Kidney capillary endothelial cell (primary cell): ENCODE measurements around the gene SPEF2.

Experiments used
- DNase-seq: peaks from one replicate; pipeline ENCODE4 v3.0.0-alpha.2; 2018; ENCODE audit warnings: low spot score

The SPEF2 gene

GRCh38 chr5:35707659-35708058 lies 90.0 kb downstream of the SPEF2 start:
- no peak for DNase-seq

DNA sequence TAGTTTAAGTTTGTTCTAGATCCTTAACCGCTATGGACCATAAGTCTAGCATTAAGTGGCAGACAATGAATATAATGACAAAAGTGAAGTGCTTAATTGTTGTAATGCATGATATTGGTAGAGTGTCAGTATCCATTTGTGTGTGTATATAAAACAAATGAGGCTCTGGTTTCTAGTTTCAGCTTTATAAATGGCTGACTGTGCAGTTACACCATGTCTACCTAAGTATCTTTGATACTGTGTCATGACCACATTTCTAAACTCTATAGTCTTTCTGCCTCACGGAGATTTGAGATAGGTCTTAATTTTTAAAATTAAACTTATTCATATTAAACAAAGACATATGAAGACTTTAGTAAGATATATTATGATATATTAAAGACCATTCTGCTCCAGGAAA lies 92.0 kb downstream of the SPEF2 start:
- DNase-seq = no peak

GRCh38 chr5:35717718-35718117 lies 100.1 kb downstream of the SPEF2 start:
- no peak for DNase-seq

DNA sequence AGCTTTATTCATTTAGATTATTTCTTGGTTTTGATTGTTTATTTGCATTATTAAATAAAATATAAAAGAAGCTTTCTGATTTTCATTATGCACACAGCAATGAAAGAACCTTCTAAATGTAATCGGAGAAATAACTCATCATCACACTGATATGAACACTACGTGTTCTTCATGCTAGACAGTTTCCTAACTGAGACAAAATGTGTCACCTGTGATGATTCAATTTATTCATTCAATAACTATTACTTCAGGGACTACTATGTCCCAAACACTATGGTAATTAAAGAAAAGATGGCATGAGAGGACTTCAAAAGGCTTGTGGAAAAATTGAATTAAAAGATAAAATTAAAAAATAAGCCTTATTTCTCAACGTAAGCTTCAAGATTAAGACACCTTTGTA lies 118.1 kb downstream of the SPEF2 start:
- no peak for DNase-seq

- no peak for DNase-seq
Measured at GRCh38 chr5:35736280-35736679, 118.6 kb downstream of the SPEF2 start.

DNA sequence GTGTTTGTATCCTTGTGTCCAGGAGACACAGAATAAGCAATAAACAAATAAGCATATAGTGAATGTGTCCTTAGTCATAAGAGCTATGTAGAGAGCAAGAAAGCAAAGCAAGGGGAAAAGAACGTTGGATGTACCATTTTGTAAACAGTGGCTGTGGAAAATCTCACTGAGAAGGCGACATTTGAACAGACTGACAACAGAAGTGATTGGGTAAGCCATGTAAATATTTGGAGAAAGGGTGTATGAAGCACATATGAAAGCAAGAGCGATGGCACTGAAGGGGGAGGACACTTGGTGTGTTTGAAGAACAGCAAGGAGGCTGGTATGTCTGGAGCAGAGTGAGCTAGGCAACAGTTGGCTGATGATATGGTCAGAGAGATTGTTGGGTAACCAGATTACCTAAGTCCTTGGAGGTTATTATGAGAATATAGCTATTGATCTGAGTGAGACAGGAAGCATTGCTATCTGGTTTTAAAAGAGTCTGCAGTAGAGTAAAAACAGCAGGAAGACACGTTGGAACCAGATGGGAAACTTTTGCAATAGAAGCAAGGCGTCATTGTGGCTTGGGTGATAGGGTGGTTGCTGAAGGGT lies 123.6 kb downstream of the SPEF2 start:
- no peak for DNase-seq

DNA sequence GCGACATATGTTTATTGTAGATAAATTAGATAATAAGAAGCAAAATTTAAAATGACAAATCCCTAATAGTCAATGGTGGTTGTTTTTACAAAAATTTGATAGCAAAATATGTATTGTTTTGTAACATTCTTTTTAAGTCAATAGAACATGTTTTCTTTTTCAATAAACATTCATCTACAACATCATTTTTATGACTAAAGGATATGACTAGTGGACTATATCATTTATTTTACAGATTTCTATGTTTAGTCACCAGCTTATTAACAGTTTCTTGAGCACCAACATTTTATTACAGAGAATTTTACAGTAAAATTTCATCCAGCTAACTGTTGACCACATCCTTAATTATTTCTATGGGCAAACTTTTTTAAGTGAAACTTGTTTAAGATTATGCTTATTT lies 124.3 kb downstream of the SPEF2 start:
- DNase-seq = no peak

DNA sequence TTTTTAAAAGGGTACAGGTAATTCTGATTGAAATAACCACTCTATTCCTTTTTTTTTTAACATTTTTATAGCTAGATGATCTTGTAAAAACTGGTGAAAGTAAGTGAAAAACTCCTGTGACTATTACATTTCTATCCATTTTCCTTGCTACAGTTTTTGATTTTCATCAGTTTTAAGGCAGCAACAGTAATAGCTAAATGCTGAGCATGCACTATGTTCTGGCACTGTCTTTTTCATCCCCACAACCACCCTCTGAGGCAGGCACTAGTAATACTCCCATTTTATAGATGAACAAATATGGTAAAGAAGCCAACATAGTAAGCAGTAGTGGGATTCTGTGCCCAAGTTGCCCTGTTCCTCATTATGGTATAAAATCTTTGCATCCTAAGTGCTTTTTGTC lies 126.0 kb downstream of the SPEF2 start:
- DNase-seq = no peak

DNA sequence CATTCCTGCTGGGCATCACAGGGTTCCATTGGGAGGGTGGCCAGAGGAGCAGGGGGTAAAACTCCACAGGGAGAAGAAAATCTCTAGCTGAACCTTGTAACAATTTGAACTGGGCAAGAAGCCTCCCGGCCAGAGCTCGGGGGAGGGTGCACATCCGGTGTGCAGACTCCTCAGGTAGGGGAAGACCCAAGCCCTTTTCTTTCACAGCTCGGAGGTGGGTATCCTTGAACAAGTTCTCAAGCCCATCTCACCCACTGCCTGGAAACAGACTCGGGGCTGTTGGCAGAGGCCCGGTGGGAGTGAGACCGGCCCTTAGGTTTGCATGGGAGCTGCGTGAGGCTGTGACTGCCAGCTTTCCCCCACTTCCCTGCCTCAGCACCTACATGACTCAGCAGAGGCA lies 127.5 kb downstream of the SPEF2 start:
- no peak for DNase-seq

GRCh38 chr5:35745660-35746059 lies 128.0 kb downstream of the SPEF2 start:
- no peak for DNase-seq

GRCh38 chr5:35752012-35752411 lies 134.3 kb downstream of the SPEF2 start:
- DNase-seq = no peak

GRCh38 chr5:35753500-35753899 lies 135.8 kb downstream of the SPEF2 start:
- DNase-seq = no peak

GRCh38 chr5:35754481-35754880 lies 136.8 kb downstream of the SPEF2 start:
- DNase-seq = no peak

DNA sequence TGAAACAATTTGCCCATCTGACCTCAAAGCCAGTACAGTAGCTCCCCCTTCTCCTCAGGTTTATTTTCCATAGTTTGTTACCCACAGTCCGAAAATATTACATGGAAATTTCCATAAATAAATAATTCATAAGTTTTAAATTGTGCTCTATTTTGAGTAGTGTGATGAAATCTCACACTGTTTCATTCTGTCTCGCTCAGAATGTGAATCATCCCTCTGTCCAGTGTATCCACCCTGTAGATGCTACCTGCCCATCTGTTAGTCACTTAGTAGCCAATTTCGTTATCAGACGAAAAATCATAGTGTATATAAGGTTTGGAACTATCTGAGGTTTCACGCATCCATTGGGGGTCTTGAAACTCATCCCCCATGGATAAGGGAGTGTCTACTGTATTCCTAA lies 138.3 kb downstream of the SPEF2 start:
- no peak for DNase-seq

GRCh38 chr5:35758151-35758724 lies 140.6 kb downstream of the SPEF2 start:
- no peak for DNase-seq

DNA sequence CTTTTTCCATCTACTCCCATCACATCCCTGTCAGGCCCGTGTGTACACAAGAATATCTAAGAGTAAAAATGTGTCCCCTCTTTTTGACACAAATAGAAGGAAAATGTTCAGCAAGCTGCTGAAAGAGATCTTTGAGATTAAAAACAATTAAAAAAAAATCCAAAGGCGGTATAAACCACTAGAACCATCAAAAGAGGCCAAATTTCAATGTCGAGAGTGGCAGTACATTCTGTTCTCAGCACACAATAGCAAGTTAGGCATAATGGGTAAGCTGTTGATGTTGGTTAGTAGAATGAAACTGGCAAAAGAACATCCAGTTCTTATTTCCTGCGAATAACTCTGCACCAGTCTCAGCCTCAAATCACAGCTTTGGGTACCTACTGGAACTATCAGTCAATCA lies 143.9 kb downstream of the SPEF2 start:
- no peak for DNase-seq

GRCh38 chr5:35762368-35762767 lies 144.7 kb downstream of the SPEF2 start:
- DNase-seq = no peak

DNA sequence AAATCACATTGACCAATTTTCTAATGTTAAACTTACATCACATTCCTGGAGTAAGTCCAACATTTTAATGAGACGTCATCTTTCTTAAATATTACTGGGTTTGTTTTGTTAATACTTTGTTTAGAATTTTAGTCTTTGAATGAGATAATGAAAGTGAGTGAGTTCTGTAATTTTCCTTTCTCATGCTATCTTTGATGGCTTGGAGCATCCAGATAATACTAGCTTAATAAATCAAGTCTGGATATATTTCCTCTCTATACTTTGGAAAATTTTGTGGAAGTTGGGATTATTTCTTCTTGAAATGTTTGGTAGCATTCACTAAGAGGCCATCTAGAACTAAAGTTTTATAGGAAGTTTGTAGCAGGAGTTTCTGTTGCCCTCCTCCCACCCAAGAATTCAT lies 148.3 kb downstream of the SPEF2 start:
- DNase-seq = no peak

- DNase-seq = no peak
Measured at GRCh38 chr5:35771300-35771699, 153.6 kb downstream of the SPEF2 start.

GRCh38 chr5:35771839-35772238 lies 154.2 kb downstream of the SPEF2 start:
- no peak for DNase-seq

- no peak for DNase-seq
Measured at GRCh38 chr5:35773967-35774366, 156.3 kb downstream of the SPEF2 start.

GRCh38 chr5:35776757-35777156 lies 159.1 kb downstream of the SPEF2 start:
- DNase-seq = no peak

- peak; percentile 63 for DNase-seq
Measured at GRCh38 chr5:35777358-35778087, 159.9 kb downstream of the SPEF2 start.

DNA sequence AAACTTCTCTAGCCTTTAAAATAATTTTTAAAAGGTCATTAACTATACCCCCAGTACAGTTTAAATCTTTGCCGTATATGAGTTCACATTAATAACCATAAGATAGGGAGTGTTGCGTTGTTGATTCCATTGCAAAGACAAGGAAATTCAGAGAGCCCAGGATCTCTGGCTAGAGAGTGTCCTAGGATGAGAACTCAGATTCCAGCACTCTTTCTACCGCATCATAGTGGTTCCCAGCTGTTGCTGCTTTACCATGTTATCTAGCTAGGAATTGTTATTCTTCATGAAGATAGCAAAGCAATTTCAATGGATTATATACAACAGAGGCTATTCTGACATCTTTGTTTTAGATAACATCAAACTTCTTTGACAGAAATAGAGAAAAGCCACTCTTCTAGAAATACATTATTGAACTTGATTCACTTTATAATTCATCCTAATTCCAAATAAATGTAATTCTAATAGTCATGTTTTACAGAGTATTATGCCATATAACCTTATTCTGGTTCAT lies 160.7 kb downstream of the SPEF2 start:
- DNase-seq = no peak
